GM12878 (cell line): ENCODE measurements around the gene INO80. TPM values are rescaled to one million over a fixed set of nuclear protein-coding genes. Genes with fewer than 3 reads are reported as not detected.

Experiments used
- ATAC-seq: fragments of 200-7000 bp; cut with Tn5 transposase; 3 replicates; pipeline ENCODE4 v1.9.1; 2020; ENCODE audit warnings: mild to moderate bottlenecking, moderate library complexity
- BruUV-seq: library from RNA; stranded (reverse); fragments of 400-500 nt; replicated peaks from 2 replicates; lab custom pipeline; 2021; lab: Mats Ljungman, UMichigan
- CTCF ChIA-PET: fragments of 300-600 bp; sonication (Branson Sonifier 250); formaldehyde crosslinking; extraction: SDS; loops from one replicate; lab custom pipeline; 2021; ENCODE audit warnings: inconsistent platforms; lab: Yijun Ruan, JAX
- POLR2A ChIA-PET: fragments of 350-600 bp; formaldehyde crosslinking; extraction: SDS; loops from one replicate; lab custom pipeline; 2021; ENCODE audit warnings: inconsistent platforms; lab: Charles Lee
- RAD21 ChIA-PET: fragments of 300-600 bp; sonication (Branson Sonifier 250); formaldehyde crosslinking; loops from one replicate; lab custom pipeline; 2023; ENCODE audit warnings: antibody characterized with exemption; ENCODE audit not compliant: unreplicated experiment; lab: Charles Lee
- SMC1A ChIA-PET: fragments of 300-600 bp; sonication (Branson Sonifier 250); formaldehyde crosslinking; loops from one replicate; lab custom pipeline; 2023; ENCODE audit not compliant: unreplicated experiment, uncharacterized antibody; lab: Charles Lee
- DNase-seq: peaks from one replicate; pipeline ENCODE4 v3.0.0-alpha.2; 2011; ENCODE audit warnings: low read depth, low spot score
- FAIRE-seq: peaks from 3 replicates; lab custom pipeline; 2011; peaks lifted over from hg19 to GRCh38; lab: Jason Lieb, UNC
- H2AFZ ChIP-seq: 2 replicates; pipeline ENCODE4 v1.6.0; 2011; ENCODE audit warnings: low read depth, low read length, control low read depth; ENCODE audit not compliant: control insufficient read depth
- H3K27ac ChIP-seq: 2 replicates; pipeline ENCODE4 v1.5.1; 2011; ENCODE audit warnings: control low read depth; ENCODE audit not compliant: control insufficient read depth, insufficient read depth
- H3K27me3 ChIP-seq, 2 experiments: replicated peaks in 1 of 2; 2 replicates each; pipeline versions ENCODE4 v1.6.0 to v1.6.1; 2011; ENCODE audit warnings: low read length in 1 of 2; ENCODE audit not compliant: control insufficient read depth in 2 of 2, insufficient read depth in 2 of 2
- H3K36me3 ChIP-seq, 2 experiments: 2 replicates each; pipeline ENCODE4 v1.5.1; 2011; ENCODE audit warnings: low read length in 1 of 2; ENCODE audit not compliant: control insufficient read depth in 2 of 2, insufficient read depth in 2 of 2
- H3K4me1 ChIP-seq: 2 replicates; pipeline ENCODE4 v1.6.1; 2011; ENCODE audit warnings: mild to moderate bottlenecking, low read length, moderate library complexity, mixed read lengths; ENCODE audit not compliant: control insufficient read depth, insufficient read depth
- H3K4me2 ChIP-seq: 2 replicates; pipeline ENCODE4 v1.6.0; 2011; ENCODE audit warnings: control low read depth; ENCODE audit not compliant: control insufficient read depth, insufficient read depth
- H3K4me3 ChIP-seq: fragments of 200-600 bp; sonication (generic); 2 replicates; pipeline ENCODE4 v1.5.1; 2016
- H3K79me2 ChIP-seq: 2 replicates; pipeline ENCODE4 v1.6.0; 2011; ENCODE audit warnings: low read length; ENCODE audit not compliant: control insufficient read depth, insufficient read depth
- H3K9ac ChIP-seq: 2 replicates; pipeline ENCODE4 v1.8.0; 2011; ENCODE audit warnings: low read length, control low read depth, mixed read lengths; ENCODE audit not compliant: control insufficient read depth, insufficient read depth
- H3K9me3 ChIP-seq: replicated peaks from 3 replicates; pipeline ENCODE4 v1.5.1; 2011; ENCODE audit warnings: mild to moderate bottlenecking, low read length; ENCODE audit not compliant: control insufficient read depth, insufficient read depth
- H4K20me1 ChIP-seq: 2 replicates; pipeline ENCODE4 v1.6.0; 2011; ENCODE audit not compliant: control insufficient read depth, insufficient read depth
- ATF7 ChIP-seq: fragments of 450-650 bp; IDR thresholded peaks from 2 replicates; pipeline ENCODE4 v1.6.1; 2016; ENCODE audit warnings: low read depth, mild to moderate bottlenecking
- BCLAF1 ChIP-seq: fragments of 450-650 bp; IDR thresholded peaks from 2 replicates; pipeline ENCODE4 v1.6.1; 2017; ENCODE audit warnings: antibody characterized with exemption, mild to moderate bottlenecking, moderate library complexity
- CREM ChIP-seq: IDR thresholded peaks from 2 replicates; pipeline ENCODE4 v1.6.1; 2014; ENCODE audit warnings: antibody characterized with exemption, low read depth
- EZH2 ChIP-seq: IDR thresholded peaks from 2 replicates; pipeline ENCODE4 v1.6.1; 2012; ENCODE audit warnings: low read depth, mild to moderate bottlenecking, control low read depth, inconsistent platforms, low read length, borderline replicate concordance; ENCODE audit not compliant: control insufficient read depth
- MXI1 ChIP-seq: fragments of 150-350 bp; IDR thresholded peaks from 2 replicates; pipeline ENCODE4 v1.6.1; 2011; ENCODE audit warnings: low read depth, mild to moderate bottlenecking, inconsistent platforms, low read length, improper control_type of control experiment
- NFIC ChIP-seq: IDR thresholded peaks from 2 replicates; pipeline ENCODE4 v1.6.1; 2012; ENCODE audit warnings: low read depth, mild to moderate bottlenecking, inconsistent platforms, low read length, moderate library complexity
- NFXL1 ChIP-seq: fragments of 450-650 bp; IDR thresholded peaks from 2 replicates; pipeline ENCODE4 v1.6.1; 2017; ENCODE audit warnings: antibody characterized with exemption, mild to moderate bottlenecking, borderline replicate concordance
- NKRF ChIP-seq: fragments of 450-650 bp; conservative IDR thresholded peaks from 2 replicates; pipeline ENCODE4 v1.6.1; 2017; ENCODE audit warnings: mild to moderate bottlenecking, moderate library complexity
- PML ChIP-seq: IDR thresholded peaks from 2 replicates; pipeline ENCODE4 v1.6.1; 2012; ENCODE audit warnings: low read length, inconsistent platforms
- RB1 ChIP-seq: fragments of 450-650 bp; formaldehyde crosslinking; IDR thresholded peaks from 2 replicates; pipeline ENCODE4 v1.6.1; 2017; ENCODE audit warnings: mild to moderate bottlenecking, borderline replicate concordance
- RCOR1 ChIP-seq: conservative IDR thresholded peaks from 2 replicates; pipeline ENCODE4 v1.6.1; 2012; ENCODE audit warnings: low read depth, low read length, improper control_type of control experiment
- SMAD1 ChIP-seq: fragments of 450-650 bp; IDR thresholded peaks from 2 replicates; pipeline ENCODE4 v1.6.1; 2018; ENCODE audit warnings: mild to moderate bottlenecking, low read depth; ENCODE audit not compliant: partially characterized antibody
- TCF3 ChIP-seq: IDR thresholded peaks from 2 replicates; pipeline ENCODE4 v1.6.1; 2012; ENCODE audit warnings: low read depth, mild to moderate bottlenecking, low read length, borderline replicate concordance; ENCODE audit not compliant: insufficient read depth
- WGBS: methylation state at CpG from one replicate; pipeline ENCODE4 v1.1.6; 2016; ENCODE audit warnings: low lambda C conversion rate; ENCODE audit not compliant: insufficient replicate concordance, insufficient coverage; ENCODE audit errors: missing lambda C conversion rate; 5-methylcytosine and 5-hydroxymethylcytosine counted together
- in situ Hi-C: fragments of 300-500 bp; cut with MboI; formaldehyde crosslinking; loops from 9 replicates; pipeline ENCODE4 v1.14.3; 2018; ENCODE audit warnings: mixed read lengths
- intact Hi-C: fragments of 100-400 bp; cut with micrococcal nuclease; formaldehyde crosslinking; loops from one replicate; pipeline ENCODE4 v1.14.2; 2022; ENCODE audit not compliant: unreplicated experiment
- polyA plus RNA-seq, 11 experiments: library from polyadenylated mRNA; depleted of rRNA in 4 of 11; unstranded in 6 of 11; stranded (reverse) in 5 of 11; fragments of >200 nt; fragmentation: Nextera tagmentation in 4 of 11; fragmentation: Illumina TruSeq in 1 of 11; extraction: Ambion mirVana in 4 of 11; extraction: Trizol in 1 of 11; gene quantifications; 1 replicate in 1 of 11; 2 replicates in 10 of 11; pipeline versions ENCODE4 v1.2.1 to v1.2.3, GENCODE V29; 2011 to 2016; ENCODE audit warnings: inconsistent platforms in 2 of 11, missing spikeins in 2 of 11, low read depth in 1 of 11
- total RNA-seq, 4 experiments: library from RNA; depleted of rRNA in 3 of 4; stranded (reverse); fragments of >200 nt in 3 of 4; fragmentation: Illumina TruSeq in 1 of 4; extraction: Trizol in 1 of 4; gene quantifications; 2 replicates each; pipeline versions ENCODE4 v1.2.1 to v1.2.3, GENCODE V29; 2013 to 2021

The INO80 gene
- total and polyA plus RNA-seq, 10 of the 15 experiments (the other 5 are each of a cell fraction or from before 2014, with no cell fraction given) = 4.5 to 25.0 (median 14.2) TPM

- TF ChIP-seq BCLAF1 (no peak), MXI1 (no peak), CREM (no peak), SMAD1 (no peak), NKRF (no peak), RCOR1 (no peak), RB1 (no peak), EZH2 (no peak), PML (no peak), NFIC (no peak), NFXL1 (no peak), ATF7 (no peak), TCF3 (no peak)
These were observed 84.6 kb downstream of the INO80 start for GRCh38 chr15:41031232-41032078.

More at GRCh38 chr15:41031232-41032078, 84.6 kb downstream of the INO80 start:
- CTCF ChIA-PET = interaction anchor here (1.3 kb wide), 2 partner anchors 10 to 13 kb away, joined by 3 to 4 read pairs; no protein-coding TSS in a partner anchor
- Histone ChIP-seq H3K4me2 (no peak overlapping the region), H3K9ac (no peak overlapping the region), H4K20me1 (no peaks in the 10 kb centered on the region), H3K27me3 (no peaks in the 10 kb centered on the region), H3K79me2 (no peaks in the 10 kb centered on the region), H3K9me3 (no peaks in the 10 kb centered on the region), H3K36me3 (peaks cover 4 to 12% of the 10 kb centered on the region in 2 experiments; a peak in 3 of 4 replicates), H3K4me1 (no peaks in the 10 kb centered on the region), H3K4me3 (no peak overlapping the region), H2AFZ (no peak overlapping the region), H3K27ac (no peak overlapping the region)
- BruUV-seq = no TSS peak
- SMC1A ChIA-PET = no interaction called here
- RAD21 ChIA-PET = interaction anchor here (0.6 to 0.8 kb wide), 2 partner anchors 51 to 117 kb away, joined by 3 to 4 read pairs; no protein-coding TSS in a partner anchor
- POLR2A ChIA-PET = no interaction called here
- FAIRE-seq = no peak
- intact Hi-C loops = no loop called here
- in situ Hi-C loops = no loop called here
- 96% methylated on average over 5 of the region's 5 CpGs for WGBS
- no peak for DNase-seq
- no peak for ATAC-seq
